SK-N-SH treated with all-trans-retinoic acid at 6 μM for 48 hours (cell line): ENCODE measurements around the gene FAM47A.

Experiments used
- ATAC-seq: fragments of 200-7000 bp; cut with Tn5 transposase; 3 replicates; pipeline ENCODE4 v1.9.1; 2020; ENCODE audit warnings: mild to moderate bottlenecking, moderate library complexity
- ARNTL ChIP-seq: fragments of 450-650 bp; formaldehyde crosslinking; IDR thresholded peaks from 2 replicates; pipeline ENCODE4 v1.5.0; 2020; ENCODE audit warnings: low read depth, mild to moderate bottlenecking, moderate library complexity, borderline replicate concordance
- BACH2 ChIP-seq: fragments of 250-450 bp; sonication (Bioruptor Pico); IDR thresholded peaks from 2 replicates; pipeline ENCODE4 v1.9.0; 2021; ENCODE audit warnings: mild to moderate bottlenecking, borderline replicate concordance
- CREB5 ChIP-seq: fragments of 250-450 bp; sonication (Bioruptor Pico); IDR thresholded peaks from 2 replicates; pipeline ENCODE4 v1.5.1; 2020; ENCODE audit warnings: low read depth, mild to moderate bottlenecking, moderate library complexity
- CSDC2 ChIP-seq: fragments of 250-450 bp; sonication (Bioruptor Pico); IDR thresholded peaks from 2 replicates; pipeline ENCODE4 v1.5.0; 2020; ENCODE audit warnings: mild to moderate bottlenecking, moderate library complexity
- CSRNP3 ChIP-seq: fragments of 250-450 bp; sonication (Bioruptor Pico); IDR thresholded peaks from 2 replicates; pipeline ENCODE4 v1.5.1; 2021; ENCODE audit warnings: mild to moderate bottlenecking, moderate library complexity
- ESRRG ChIP-seq: fragments of 250-450 bp; sonication (Bioruptor Pico); IDR thresholded peaks from 2 replicates; pipeline ENCODE4 v1.6.1; 2021; ENCODE audit warnings: mild to moderate bottlenecking
- GLIS3 ChIP-seq: fragments of 250-450 bp; sonication (Bioruptor Pico); IDR thresholded peaks from 2 replicates; pipeline ENCODE4 v1.5.0; 2020; ENCODE audit warnings: mild to moderate bottlenecking, moderate library complexity
- ISL1 ChIP-seq: fragments of 250-450 bp; sonication (Bioruptor Pico); IDR thresholded peaks from 2 replicates; pipeline ENCODE4 v2.1.2; 2022; ENCODE audit warnings: mild to moderate bottlenecking, moderate library complexity
- OSR1 ChIP-seq: fragments of 250-450 bp; sonication (Bioruptor Pico); IDR thresholded peaks from 2 replicates; pipeline ENCODE4 v1.8.0; 2022; ENCODE audit warnings: moderate library complexity, mild to moderate bottlenecking, inconsistent platforms
- POU6F1 ChIP-seq: fragments of 250-450 bp; sonication (Bioruptor Pico); IDR thresholded peaks from 2 replicates; pipeline ENCODE4 v1.8.0; 2021; ENCODE audit warnings: low read depth, mild to moderate bottlenecking, moderate library complexity, borderline replicate concordance
- PPARA ChIP-seq: fragments of 250-450 bp; sonication (Bioruptor Pico); IDR thresholded peaks from 2 replicates; pipeline ENCODE4 v1.5.0; 2020; ENCODE audit warnings: mild to moderate bottlenecking, borderline replicate concordance
- RARB ChIP-seq: fragments of 250-450 bp; sonication (Bioruptor Pico); IDR thresholded peaks from 2 replicates; pipeline ENCODE4 v1.8.0; 2021; ENCODE audit warnings: mild to moderate bottlenecking, moderate library complexity
- SNAI2 ChIP-seq: fragments of 250-450 bp; sonication (Bioruptor Pico); IDR thresholded peaks from 2 replicates; pipeline ENCODE4 v1.5.0; 2020; ENCODE audit warnings: mild to moderate bottlenecking, moderate library complexity
- TCF4 ChIP-seq: fragments of 250-450 bp; sonication (Bioruptor Pico); IDR thresholded peaks from 2 replicates; pipeline ENCODE4 v1.8.0; 2021; ENCODE audit warnings: mild to moderate bottlenecking, moderate library complexity, borderline replicate concordance
- TOX ChIP-seq: fragments of 250-450 bp; sonication (Bioruptor Pico); IDR thresholded peaks from 2 replicates; pipeline ENCODE4 v1.8.0; 2021; ENCODE audit warnings: mild to moderate bottlenecking, moderate library complexity, borderline replicate concordance
- ZC3H10 ChIP-seq: fragments of 250-450 bp; sonication (Bioruptor Pico); IDR thresholded peaks from 2 replicates; pipeline ENCODE4 v1.5.1; 2021; ENCODE audit warnings: mild to moderate bottlenecking, moderate library complexity
- ZFP3 ChIP-seq: fragments of 250-450 bp; sonication (Bioruptor Pico); IDR thresholded peaks from 2 replicates; pipeline ENCODE4 v1.5.0; 2020; ENCODE audit warnings: mild to moderate bottlenecking, moderate library complexity
- ZFP30 ChIP-seq: fragments of 450-650 bp; formaldehyde crosslinking; IDR thresholded peaks from 2 replicates; pipeline ENCODE4 v1.5.0; 2022; ENCODE audit warnings: mild to moderate bottlenecking, moderate library complexity
- ZNF565 ChIP-seq: fragments of 450-650 bp; formaldehyde crosslinking; conservative IDR thresholded peaks from 2 replicates; pipeline ENCODE4 v1.5.0; 2020; ENCODE audit warnings: low read depth, mild to moderate bottlenecking, moderate library complexity
- ZNF70 ChIP-seq: fragments of 450-650 bp; formaldehyde crosslinking; IDR thresholded peaks from 2 replicates; pipeline ENCODE4 v1.5.0; 2020; ENCODE audit warnings: mild to moderate bottlenecking, moderate library complexity
- ZNF8 ChIP-seq: fragments of 450-650 bp; formaldehyde crosslinking; IDR thresholded peaks from 2 replicates; pipeline ENCODE4 v1.5.0; 2020; ENCODE audit warnings: mild to moderate bottlenecking, moderate library complexity

FAM47A gene

GRCh38 chrX:34144246-34144645, 12.1 kb upstream of the FAM47A start:
- TF ChIP-seq SNAI2 (CRISPR knock-in tag) (no peak), ZFP30 (CRISPR knock-in tag) (no peak), ESRRG (CRISPR knock-in tag) (no peak), ISL1 (CRISPR knock-in tag) (no peak), PPARA (CRISPR knock-in tag) (no peak), ZFP3 (no peak), GLIS3 (CRISPR knock-in tag) (no peak), RARB (CRISPR knock-in tag) (no peak), CSRNP3 (CRISPR knock-in tag) (no peak), TOX (CRISPR knock-in tag) (no peak), CREB5 (CRISPR knock-in tag) (no peak)
- ATAC-seq, result no peak

- no peak for ATAC-seq
- no peak for TF ChIP-seq ESRRG (CRISPR knock-in tag)
- TF ChIP-seq POU6F1 (CRISPR knock-in tag), result no peak
- no peak for TF ChIP-seq OSR1 (CRISPR knock-in tag)
- TF ChIP-seq CREB5 (CRISPR knock-in tag), result no peak
- TF ChIP-seq ZNF70 (CRISPR knock-in tag), result no peak
- TF ChIP-seq SNAI2 (CRISPR knock-in tag), result no peak
- no peak for TF ChIP-seq RARB (CRISPR knock-in tag)
- no peak for TF ChIP-seq PPARA (CRISPR knock-in tag)
- no peak for TF ChIP-seq ZFP30 (CRISPR knock-in tag)
These were observed 8.7 kb upstream of the FAM47A start for GRCh38 chrX:34140816-34141215.

- TF ChIP-seq CSRNP3 (CRISPR knock-in tag) (no peak), SNAI2 (CRISPR knock-in tag) (no peak), ESRRG (CRISPR knock-in tag) (no peak), GLIS3 (CRISPR knock-in tag) (no peak), BACH2 (CRISPR knock-in tag) (no peak), PPARA (CRISPR knock-in tag) (no peak), ARNTL (CRISPR knock-in tag) (no peak), RARB (CRISPR knock-in tag) (no peak), ZNF70 (CRISPR knock-in tag) (no peak), ZFP3 (no peak), ZFP30 (CRISPR knock-in tag) (no peak), TCF4 (CRISPR knock-in tag) (no peak), ZNF565 (CRISPR knock-in tag) (no peak), ZNF8 (no peak), ZC3H10 (CRISPR knock-in tag) (no peak), CSDC2 (CRISPR knock-in tag) (no peak)
These were observed 952 bp downstream of the FAM47A start for GRCh38 chrX:34130980-34131744.

More at GRCh38 chrX:34130980-34131744, 952 bp downstream of the FAM47A start:
- ATAC-seq, result no peak
